Erythroblast (primary cell): Measurements from ENCODE around the gene MCF2L2.

Experiments used
- DNase-seq, 2 experiments: peaks; one replicate each; lab custom pipeline; 2025; lab: John Stamatoyannopoulos, UW
- GATA1 ChIP-seq: IDR thresholded peaks from 2 replicates; pipeline ENCODE4 v1.6.1; 2011; ENCODE audit warnings: low read depth, mild to moderate bottlenecking, control low read depth, low read length, moderate library complexity
- POLR2A ChIP-seq: IDR thresholded peaks from 2 replicates; pipeline ENCODE4 v1.6.1; 2011; ENCODE audit warnings: mild to moderate bottlenecking, low read length

The MCF2L2 gene

GRCh38 chr3:183309276-183309675, 119.1 kb downstream of the MCF2L2 start:
- no peak for TF ChIP-seq GATA1
- TF ChIP-seq POLR2A, result no peak
- no peak for DNase-seq

GRCh38 chr3:183308751-183309150, 119.7 kb downstream of the MCF2L2 start:
- TF ChIP-seq GATA1 (no peak), POLR2A (no peak)

DNA sequence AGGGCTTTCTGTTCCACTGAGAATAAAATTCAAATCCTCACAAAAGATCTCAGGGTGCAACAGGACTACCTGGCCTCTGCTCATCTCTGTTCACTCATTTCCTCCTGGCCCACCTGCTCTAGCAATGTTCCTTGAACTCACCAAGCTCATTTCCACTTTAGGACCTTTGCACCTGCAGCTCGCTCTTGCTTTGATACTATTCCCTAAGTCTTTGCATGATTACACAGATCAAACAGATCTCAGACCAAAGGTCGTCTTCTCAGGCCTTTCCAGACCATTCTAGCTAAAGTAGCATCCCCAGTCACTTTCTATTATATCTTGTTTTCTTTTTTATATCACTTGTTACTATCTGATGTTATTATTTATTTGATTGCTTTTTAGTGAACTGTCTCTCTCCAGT, 120.7 kb downstream of the MCF2L2 start:
- no peak for DNase-seq
- TF ChIP-seq GATA1 (no peak), POLR2A (no peak)

More at GRCh38 chr3:183308751-183309150, 119.7 kb downstream of the MCF2L2 start:
- DNase-seq, result no peak

DNA sequence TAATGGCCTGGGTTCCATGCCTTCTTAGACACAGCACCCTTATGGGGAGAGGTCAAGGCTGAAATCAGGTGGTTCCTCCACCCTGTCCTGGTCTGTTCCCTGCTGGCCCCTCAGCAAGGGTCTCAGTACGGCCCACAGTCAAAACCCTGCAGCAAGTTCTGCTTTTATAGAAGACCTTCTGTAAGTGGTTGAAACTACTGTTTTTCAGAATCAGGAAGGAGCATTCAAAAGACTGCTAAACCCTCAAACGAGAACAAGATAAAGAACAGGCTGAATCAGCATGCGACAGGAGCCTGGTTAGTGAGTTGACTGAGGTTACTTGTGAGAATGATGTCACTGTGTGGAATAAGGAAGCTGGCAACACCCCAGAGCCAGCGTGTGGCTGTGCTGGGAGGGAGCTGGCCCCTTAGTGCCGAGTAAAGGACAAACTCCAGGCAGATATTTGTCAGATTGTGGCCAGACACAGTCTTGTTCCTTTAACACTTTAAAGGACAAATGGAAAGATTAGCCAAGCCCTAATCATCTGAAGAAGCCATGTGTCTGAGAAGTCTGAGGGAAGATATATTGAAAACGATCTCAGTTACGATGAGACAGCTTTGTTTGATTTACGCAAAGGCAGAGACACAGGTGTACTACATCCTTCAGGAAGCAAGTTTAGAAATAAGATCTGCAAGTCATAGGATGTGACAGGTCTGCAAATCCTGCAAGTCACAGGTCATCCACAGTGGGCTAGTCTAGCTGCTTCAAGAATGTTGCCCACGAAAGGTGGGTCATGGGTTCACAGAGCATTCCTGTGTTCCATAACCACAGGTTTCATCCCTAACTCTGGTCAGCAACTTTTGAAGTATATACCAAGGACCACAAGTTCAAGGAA, 121.4 kb downstream of the MCF2L2 start:
- peak; percentile 67 to 87 for DNase-seq
- TF ChIP-seq POLR2A (peak; percentile 44), GATA1 (no peak)

- no peak for DNase-seq
- TF ChIP-seq GATA1, result no peak
Observed at GRCh38 chr3:183303690-183304089, 124.7 kb downstream of the MCF2L2 start.

DNA sequence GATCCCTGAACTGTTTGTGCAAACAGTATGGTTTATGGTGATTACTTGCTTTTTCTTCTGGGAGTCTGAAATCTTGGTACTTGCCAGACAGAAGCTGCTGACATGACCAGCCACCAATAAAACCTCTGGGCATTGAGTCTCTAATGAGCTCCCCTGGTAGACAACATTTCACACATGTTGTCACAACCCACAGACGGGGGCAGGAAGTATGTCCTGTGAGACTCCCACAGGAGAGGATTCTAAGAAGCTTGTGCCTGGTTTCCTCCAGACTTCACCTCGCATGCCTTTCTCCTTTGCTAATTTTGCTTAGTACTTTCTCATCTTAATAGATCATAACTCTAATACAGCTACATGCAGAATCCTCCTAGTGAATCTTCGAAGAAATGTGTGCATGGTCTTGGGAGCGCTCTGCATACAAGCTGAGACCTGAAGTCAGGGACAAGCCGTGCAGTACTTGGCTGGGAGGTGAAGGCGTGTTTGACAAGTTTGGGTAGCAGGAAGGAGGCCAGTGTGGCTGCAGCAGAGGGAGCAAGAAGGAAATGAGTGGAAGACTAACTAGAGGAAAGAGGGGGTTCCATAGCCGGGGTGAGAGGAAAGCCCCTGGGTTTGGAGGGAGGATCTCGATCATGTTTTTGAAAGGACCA, 126.4 kb downstream of the MCF2L2 start:
- DNase-seq, result no peak
- no peak for TF ChIP-seq POLR2A
- no peak for TF ChIP-seq GATA1

GRCh38 chr3:183300996-183301562, 127.3 kb downstream of the MCF2L2 start:
- no peak for TF ChIP-seq GATA1
- no peak for TF ChIP-seq POLR2A
- no peak for DNase-seq

DNA sequence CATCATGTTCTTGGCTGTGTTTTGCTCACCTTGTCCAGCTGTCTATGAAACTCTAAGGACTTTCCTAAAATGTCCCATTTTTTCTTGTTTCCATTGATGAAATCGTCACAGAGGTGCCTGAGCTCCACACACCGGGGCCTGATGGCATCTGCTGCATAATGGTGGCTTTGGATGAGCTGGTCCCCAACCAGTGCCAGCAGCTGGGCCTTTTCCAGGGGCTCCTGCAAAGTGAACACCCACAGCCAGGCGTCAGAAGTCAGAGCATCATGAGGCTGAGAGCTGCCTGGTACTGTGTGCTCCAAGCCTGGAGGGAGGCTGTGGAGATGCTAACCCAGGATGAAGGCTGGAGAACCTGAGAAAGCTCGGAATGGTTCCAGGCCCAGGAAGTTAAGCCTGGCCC, 128.4 kb downstream of the MCF2L2 start:
- no peak for DNase-seq
- TF ChIP-seq GATA1 (no peak), POLR2A (no peak)

GRCh38 chr3:183298701-183299153, 129.7 kb downstream of the MCF2L2 start:
- DNase-seq, result peak; percentile 43 to 82

GRCh38 chr3:183296944-183297343, 131.5 kb downstream of the MCF2L2 start:
- no peak for TF ChIP-seq GATA1
- no peak for TF ChIP-seq POLR2A
- no peak for DNase-seq

More at GRCh38 chr3:183298701-183299153, 129.7 kb downstream of the MCF2L2 start:
- no peak for TF ChIP-seq GATA1
- no peak for TF ChIP-seq POLR2A

GRCh38 chr3:183295211-183295610, 133.2 kb downstream of the MCF2L2 start:
- DNase-seq, result peak; percentile 23 to 77
- TF ChIP-seq GATA1 (no peak), POLR2A (no peak)

GRCh38 chr3:183293966-183294365, 134.5 kb downstream of the MCF2L2 start:
- DNase-seq, result no peak
- TF ChIP-seq POLR2A (no peak), GATA1 (no peak)

DNA sequence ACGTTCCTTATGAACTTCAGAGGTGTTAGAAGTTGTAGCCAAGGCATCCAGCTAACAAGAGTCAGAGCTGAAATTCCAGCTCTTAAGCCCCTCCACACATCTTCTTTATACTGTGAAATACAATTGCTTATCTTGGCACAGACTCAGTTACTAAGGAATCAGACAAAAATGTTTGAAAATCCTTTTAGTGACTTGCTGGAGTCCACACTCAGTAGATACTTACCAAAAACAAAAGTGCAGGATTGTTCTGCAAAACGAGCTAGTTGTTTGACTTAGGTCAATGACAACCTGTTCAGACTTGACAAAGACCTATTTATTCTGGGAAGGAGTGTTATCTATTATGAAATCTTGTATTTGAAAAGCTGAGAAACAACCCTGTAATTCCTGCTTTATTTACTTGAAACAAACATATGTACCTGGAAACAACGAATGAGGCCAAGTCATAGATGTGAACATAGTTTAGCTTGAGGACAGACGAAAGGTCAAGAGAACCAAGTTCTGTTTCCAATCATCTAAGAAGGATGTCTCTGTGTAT, 136.9 kb downstream of the MCF2L2 start:
- TF ChIP-seq GATA1 (no peak), POLR2A (no peak)
- no peak for DNase-seq
